Measurements from ENCODE around the gene CPEB4. TPM values are rescaled to one million over a fixed set of nuclear protein-coding genes. Genes with fewer than 3 reads are reported as not detected.
A peak's percentile ranks its signal among the peaks of the same experiment; 100 is the strongest.

CPEB4 gene
- total RNA-seq, 1 experiment from 2014 or later, result 86.7 TPM

DNA sequence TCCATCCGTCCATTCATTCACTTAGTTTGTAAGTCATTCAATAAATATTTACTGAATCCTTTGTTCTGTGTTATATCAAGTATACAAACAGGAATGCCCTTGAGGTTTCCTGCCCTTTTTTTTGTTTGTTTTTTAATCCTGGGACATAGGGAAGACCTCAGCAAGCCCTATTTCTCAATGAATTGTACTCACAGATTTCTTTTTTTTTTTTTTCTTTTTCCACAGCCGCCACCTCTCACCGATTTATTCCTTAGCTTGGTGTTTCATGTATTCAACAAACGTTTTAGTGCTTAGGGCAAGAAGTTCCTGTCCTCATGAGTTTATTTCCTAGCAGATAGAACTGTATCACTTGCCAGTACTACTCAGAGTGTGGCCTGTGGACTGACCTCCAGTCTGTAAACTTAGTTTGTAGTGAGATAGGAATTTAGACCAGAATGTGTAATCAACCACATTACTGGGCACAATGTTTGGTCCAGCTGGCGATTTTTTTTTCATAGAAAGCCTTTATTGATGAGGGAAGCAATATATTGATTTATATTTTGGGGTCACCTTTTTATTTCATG lies 65.5 kb downstream of the CPEB4 start:
- TF ChIP-seq, protein P1, sequence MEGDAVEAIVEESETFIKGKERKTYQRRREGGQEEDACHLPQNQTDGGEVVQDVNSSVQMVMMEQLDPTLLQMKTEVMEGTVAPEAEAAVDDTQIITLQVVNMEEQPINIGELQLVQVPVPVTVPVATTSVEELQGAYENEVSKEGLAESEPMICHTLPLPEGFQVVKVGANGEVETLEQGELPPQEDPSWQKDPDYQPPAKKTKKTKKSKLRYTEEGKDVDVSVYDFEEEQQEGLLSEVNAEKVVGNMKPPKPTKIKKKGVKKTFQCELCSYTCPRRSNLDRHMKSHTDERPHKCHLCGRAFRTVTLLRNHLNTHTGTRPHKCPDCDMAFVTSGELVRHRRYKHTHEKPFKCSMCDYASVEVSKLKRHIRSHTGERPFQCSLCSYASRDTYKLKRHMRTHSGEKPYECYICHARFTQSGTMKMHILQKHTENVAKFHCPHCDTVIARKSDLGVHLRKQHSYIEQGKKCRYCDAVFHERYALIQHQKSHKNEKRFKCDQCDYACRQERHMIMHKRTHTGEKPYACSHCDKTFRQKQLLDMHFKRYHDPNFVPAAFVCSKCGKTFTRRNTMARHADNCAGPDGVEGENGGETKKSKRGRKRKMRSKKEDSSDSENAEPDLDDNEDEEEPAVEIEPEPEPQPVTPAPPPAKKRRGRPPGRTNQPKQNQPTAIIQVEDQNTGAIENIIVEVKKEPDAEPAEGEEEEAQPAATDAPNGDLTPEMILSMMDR (IDR thresholded peaks at IDR 0.05; ENCODE audit: unreplicated experiment), result no peak
- H3K27me3 Mint-ChIP-seq (ENCODE audit: insufficient read depth, unreplicated experiment), result no peaks in the 10 kb centered on the region
- DNase-seq (ENCODE audit: unreplicated experiment), result no peak
- CTCF ChIA-PET, result interaction anchor here (0.8 to 1.7 kb wide), 5 partner anchors 9 to 338 kb away, joined by 3 to 7 read pairs (median 6); no protein-coding TSS in a partner anchor
- BruUV-seq (replicated peaks), result no TSS peak
- H3K36me3 Mint-ChIP-seq (ENCODE audit: insufficient read depth, unreplicated experiment), result peaks cover 97% of the 10 kb centered on the region
- H3K27ac Mint-ChIP-seq (ENCODE audit: low read depth, unreplicated experiment), result peak overlapping the region; percentile 47
- intact Hi-C loops (cut with micrococcal nuclease), result no loop called here
- H3K4me1 Mint-ChIP-seq (ENCODE audit: insufficient read depth, unreplicated experiment), result no peaks in the 10 kb centered on the region
- no peaks in the 10 kb centered on the region for H3K9me3 Mint-ChIP-seq (ENCODE audit: unreplicated experiment)
- POLR2A ChIA-PET, result interaction anchor here (0.6 to 3.0 kb wide), 3 partner anchors 9 to 189 kb away, joined by 3 to 16 read pairs (median 5); no protein-coding TSS in a partner anchor
- H3K4me3 Mint-ChIP-seq (ENCODE audit: unreplicated experiment), result no peak overlapping the region

- no peaks in the 10 kb centered on the region for H3K4me1 Mint-ChIP-seq (ENCODE audit: insufficient read depth, unreplicated experiment)
- ChIA-PET CTCF (interaction anchor here (0.6 to 1.5 kb wide), 7 partner anchors 8 to 1781 kb away, joined by 3 to 6 read pairs (median 4); partner anchors contain the start of gene BOD1), POLR2A (interaction anchor here (0.7 to 1.4 kb wide), 3 partner anchors 9 to 22 kb away, joined by 3 to 4 read pairs (median 4); no protein-coding TSS in a partner anchor)
- intact Hi-C loops (cut with micrococcal nuclease), result no loop called here
- no peaks in the 10 kb centered on the region for H3K27me3 Mint-ChIP-seq (ENCODE audit: insufficient read depth, unreplicated experiment)
- TF ChIP-seq, protein P1 (IDR thresholded peaks at IDR 0.05; ENCODE audit: unreplicated experiment), result no peak
- H3K36me3 Mint-ChIP-seq (ENCODE audit: insufficient read depth, unreplicated experiment), result peaks cover 94% of the 10 kb centered on the region
- DNase-seq (ENCODE audit: unreplicated experiment), result no peak
- no peaks in the 10 kb centered on the region for H3K9me3 Mint-ChIP-seq (ENCODE audit: unreplicated experiment)
- no TSS peak for BruUV-seq (replicated peaks)
- no peak overlapping the region for H3K4me3 Mint-ChIP-seq (ENCODE audit: unreplicated experiment)
- H3K27ac Mint-ChIP-seq (ENCODE audit: low read depth, unreplicated experiment), result peak overlapping the region; percentile 47
These were observed 66.7 kb downstream of the CPEB4 start for GRCh38 chr5:173954671-173955521.

DNA sequence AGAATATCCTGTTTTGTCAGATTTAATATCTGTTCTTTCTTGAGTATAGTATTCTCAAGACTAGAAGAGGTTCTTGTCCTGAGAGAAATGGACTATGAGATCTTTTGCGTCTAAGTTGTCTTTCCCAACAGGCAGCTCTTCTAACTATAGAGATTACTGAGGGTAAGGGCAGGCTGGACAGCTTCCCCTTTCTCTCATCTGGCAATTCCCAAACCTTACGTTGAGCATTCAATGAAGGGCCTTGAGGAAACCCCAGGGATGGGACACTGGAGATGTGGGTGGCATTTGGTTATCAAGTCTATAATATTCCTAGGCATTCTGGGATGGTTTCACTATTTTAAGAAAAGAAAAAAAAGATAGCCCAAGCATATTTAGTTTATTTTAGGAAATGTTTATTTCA lies 72.8 kb downstream of the CPEB4 start:
- POLR2A ChIA-PET, result interaction anchor here (0.8 to 3.7 kb wide), 2 partner anchors 205 to 344 kb away, joined by 3 to 46 read pairs; partner anchors contain the start of gene BOD1
- CTCF ChIA-PET, result interaction anchor here (0.7 to 2.8 kb wide), 3 partner anchors 12 to 342 kb away, joined by 3 to 18 read pairs (median 8); no protein-coding TSS in a partner anchor
- Mint-ChIP-seq H3K27me3 (ENCODE audit: insufficient read depth, unreplicated experiment) (no peaks in the 10 kb centered on the region), H3K4me3 (ENCODE audit: unreplicated experiment) (no peak overlapping the region), H3K4me1 (ENCODE audit: insufficient read depth, unreplicated experiment) (peaks cover 15% of the 10 kb centered on the region), H3K36me3 (ENCODE audit: insufficient read depth, unreplicated experiment) (peaks cover 73% of the 10 kb centered on the region), H3K9me3 (ENCODE audit: unreplicated experiment) (no peaks in the 10 kb centered on the region), H3K27ac (ENCODE audit: low read depth, unreplicated experiment) (no peak overlapping the region)
- TF ChIP-seq, protein P1 (IDR thresholded peaks at IDR 0.05; ENCODE audit: unreplicated experiment), result no peak
- intact Hi-C loops (cut with micrococcal nuclease), result no loop called here
- DNase-seq (ENCODE audit: unreplicated experiment), result no peak
- no TSS peak for BruUV-seq (replicated peaks)

DNA sequence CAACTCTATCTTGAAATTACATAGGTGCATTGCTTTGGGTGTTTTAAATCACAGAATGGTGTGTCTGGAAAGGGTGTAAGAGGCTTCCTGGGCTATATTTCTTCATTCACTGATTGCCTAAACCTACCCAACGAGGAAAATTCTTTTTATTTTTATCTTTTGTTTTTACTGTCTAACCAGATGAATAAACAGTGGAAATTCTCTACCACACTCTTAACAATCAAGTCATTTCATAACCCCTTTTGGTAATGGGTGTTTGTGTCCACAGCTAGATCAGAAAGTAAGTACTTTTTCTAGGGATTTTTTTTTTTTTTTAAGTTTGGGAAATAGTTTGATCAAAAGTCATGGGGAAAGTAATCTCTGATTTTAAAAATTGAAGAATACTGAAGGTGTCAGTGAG lies 73.3 kb downstream of the CPEB4 start:
- intact Hi-C loops (cut with micrococcal nuclease), result no loop called here
- Mint-ChIP-seq H3K27ac (ENCODE audit: low read depth, unreplicated experiment) (no peak overlapping the region), H3K4me1 (ENCODE audit: insufficient read depth, unreplicated experiment) (peaks cover 15% of the 10 kb centered on the region), H3K9me3 (ENCODE audit: unreplicated experiment) (no peaks in the 10 kb centered on the region), H3K4me3 (ENCODE audit: unreplicated experiment) (no peak overlapping the region), H3K27me3 (ENCODE audit: insufficient read depth, unreplicated experiment) (no peaks in the 10 kb centered on the region), H3K36me3 (ENCODE audit: insufficient read depth, unreplicated experiment) (peaks cover 68% of the 10 kb centered on the region)
- CTCF ChIA-PET, result interaction anchor here (1.0 to 2.8 kb wide), 4 partner anchors 11 to 389 kb away, joined by 3 to 18 read pairs (median 6); no protein-coding TSS in a partner anchor
- POLR2A ChIA-PET, result interaction anchor here (0.8 to 3.7 kb wide), 4 partner anchors 9 to 345 kb away, joined by 3 to 46 read pairs (median 10); partner anchors contain the start of gene BOD1
- TF ChIP-seq, protein P1 (IDR thresholded peaks at IDR 0.05; ENCODE audit: unreplicated experiment), result no peak
- DNase-seq (ENCODE audit: unreplicated experiment), result no peak
- no TSS peak for BruUV-seq (replicated peaks)

All from MCF 10A (cell line).